Esophagus squamous epithelium (tissue), 5 donors: ENCODE data around the gene THSD7B. TPM values are rescaled to one million over a fixed set of nuclear protein-coding genes. Genes with fewer than 3 reads are reported as not detected.

ENCODE experiments used
- DNase-seq: peaks from one replicate; lab custom pipeline; 2025; lab: John Stamatoyannopoulos, UW
- H3K27ac ChIP-seq, 4 donors: fragments of 200-600 bp; sonication (generic); one replicate each; pipeline ENCODE4 v1.5.1; 2016 to 2019; ENCODE audit warnings: mild to moderate bottlenecking in 1 of 4
- H3K27me3 ChIP-seq, 4 donors: fragments of 200-600 bp; sonication (generic); 1 replicate in 3 of 4; 2 replicates in 1 of 4; pipeline versions ENCODE4 v1.5.1 to v1.6.0; 2017 to 2021; ENCODE audit warnings: antibody characterized with exemption in 1 of 4
- H3K36me3 ChIP-seq, 3 donors: fragments of 200-600 bp; sonication (generic); one replicate each; pipeline ENCODE4 v1.5.1; 2016 to 2019
- H3K4me1 ChIP-seq, 3 donors: fragments of 200-600 bp; sonication (generic); one replicate each; pipeline ENCODE4 v1.5.1; 2017 to 2019
- H3K4me3 ChIP-seq, 4 donors: fragments of 200-600 bp; sonication (generic); 1 replicate in 3 of 4; 2 replicates in 1 of 4; pipeline ENCODE4 v1.5.1; 2016 to 2019; ENCODE audit warnings: mild to moderate bottlenecking in 2 of 4, moderate library complexity in 1 of 4
- H3K9me3 ChIP-seq, 3 donors: fragments of 200-600 bp; sonication (generic); one replicate each; pipeline ENCODE4 v1.5.1; 2016 to 2019
- POLR2A ChIP-seq, 4 donors: fragments of 450-650 bp; IDR thresholded peaks; one replicate each; pipeline ENCODE4 v1.6.1; 2017; ENCODE audit warnings: antibody characterized with exemption in 4 of 4, mild to moderate bottlenecking in 4 of 4, moderate library complexity in 3 of 4
- WGBS, 2 donors: methylation state at CpG; one replicate each; pipeline ENCODE4 v1.1.5; 2018; 5-methylcytosine and 5-hydroxymethylcytosine counted together
- intact Hi-C: fragments of 100-400 bp; cut with DNase I; formaldehyde crosslinking; loops from one replicate; pipeline ENCODE4 v1.15.0; 2022
- total RNA-seq, 4 donors: library from RNA; depleted of rRNA; stranded (reverse); fragments of >200 nt; gene quantifications; one replicate each; pipeline ENCODE4 v1.1.0, GENCODE V29; 2016
- TF ChIP-seq, protein P1 (sequence below), 6 experiments: fragments of 450-650 bp in 4 of 6; fragments of 200-600 bp in 2 of 6; sonication (generic) in 2 of 6; IDR thresholded peaks; one replicate each; pipeline ENCODE4 v1.5.1; 2016 to 2019; ENCODE audit warnings: antibody characterized with exemption in 6 of 6, mild to moderate bottlenecking in 4 of 6, moderate library complexity in 4 of 6
- donor health status: DM: yes; HTN: yes; CAD: no.

The THSD7B gene
- total RNA-seq, 4 donors from 2014 or later: 0.31 to 0.97 (median 0.72) TPM

DNA sequence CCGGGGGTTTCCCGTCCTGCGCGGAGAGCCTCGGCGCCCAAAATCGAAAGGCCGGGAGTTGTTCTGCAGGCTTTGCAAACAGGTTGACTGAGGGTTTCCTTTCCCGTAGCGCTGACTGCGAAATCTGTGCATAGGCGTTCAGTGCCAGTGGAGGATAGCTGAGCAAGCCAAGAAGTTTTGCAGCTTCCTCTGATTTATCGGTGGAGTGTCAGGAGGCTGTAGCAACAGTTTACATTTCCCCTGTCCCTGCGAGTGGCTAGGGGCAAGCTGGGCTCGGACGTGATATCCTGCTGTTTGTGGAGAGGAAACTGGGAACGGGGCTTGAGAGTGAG, 694 bp downstream of the THSD7B start:
- Histone ChIP-seq H3K36me3 (no peaks in the 10 kb centered on the region), H3K4me3 (peak overlapping the region; percentile 38 to 60 (median 50)), H3K9me3 (no peaks in the 10 kb centered on the region), H3K4me1 (peaks cover 13 to 28% (median 15%) of the 10 kb centered on the region in 3 donors), H3K27ac (no peak overlapping the region), H3K27me3 (peaks cover 0 to 81% (median 0%) of the 10 kb centered on the region in 4 donors)
- 0 to 2% methylated on average over 7 to 14 of the region's 17 CpGs for WGBS, 2 donors
- intact Hi-C loops: no loop called here
- TF ChIP-seq, protein P1, sequence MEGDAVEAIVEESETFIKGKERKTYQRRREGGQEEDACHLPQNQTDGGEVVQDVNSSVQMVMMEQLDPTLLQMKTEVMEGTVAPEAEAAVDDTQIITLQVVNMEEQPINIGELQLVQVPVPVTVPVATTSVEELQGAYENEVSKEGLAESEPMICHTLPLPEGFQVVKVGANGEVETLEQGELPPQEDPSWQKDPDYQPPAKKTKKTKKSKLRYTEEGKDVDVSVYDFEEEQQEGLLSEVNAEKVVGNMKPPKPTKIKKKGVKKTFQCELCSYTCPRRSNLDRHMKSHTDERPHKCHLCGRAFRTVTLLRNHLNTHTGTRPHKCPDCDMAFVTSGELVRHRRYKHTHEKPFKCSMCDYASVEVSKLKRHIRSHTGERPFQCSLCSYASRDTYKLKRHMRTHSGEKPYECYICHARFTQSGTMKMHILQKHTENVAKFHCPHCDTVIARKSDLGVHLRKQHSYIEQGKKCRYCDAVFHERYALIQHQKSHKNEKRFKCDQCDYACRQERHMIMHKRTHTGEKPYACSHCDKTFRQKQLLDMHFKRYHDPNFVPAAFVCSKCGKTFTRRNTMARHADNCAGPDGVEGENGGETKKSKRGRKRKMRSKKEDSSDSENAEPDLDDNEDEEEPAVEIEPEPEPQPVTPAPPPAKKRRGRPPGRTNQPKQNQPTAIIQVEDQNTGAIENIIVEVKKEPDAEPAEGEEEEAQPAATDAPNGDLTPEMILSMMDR (IDR thresholded peaks at IDR 0.05): no peak
- no peak for TF ChIP-seq POLR2A (IDR thresholded peaks at IDR 0.05)
- no peak for DNase-seq

GRCh38 chr2:136767030-136767429, 1.7 kb downstream of the THSD7B start:
- TF ChIP-seq, protein P1 (IDR thresholded peaks at IDR 0.05): no peak
- no peak for TF ChIP-seq POLR2A (IDR thresholded peaks at IDR 0.05)
- no peak for DNase-seq
- H3K4me3 ChIP-seq: no peak overlapping the region
- peaks cover 13 to 28% (median 15%) of the 10 kb centered on the region in 3 donors for H3K4me1 ChIP-seq
- intact Hi-C loops: no loop called here
- 18 to 26% methylated on average over 1 to 2 of the region's 2 CpGs for WGBS, 2 donors
- H3K36me3 ChIP-seq: no peaks in the 10 kb centered on the region
- H3K27ac ChIP-seq: no peak overlapping the region
- H3K9me3 ChIP-seq: no peaks in the 10 kb centered on the region
- peaks cover 0 to 77% (median 0%) of the 10 kb centered on the region in 4 donors for H3K27me3 ChIP-seq

DNA sequence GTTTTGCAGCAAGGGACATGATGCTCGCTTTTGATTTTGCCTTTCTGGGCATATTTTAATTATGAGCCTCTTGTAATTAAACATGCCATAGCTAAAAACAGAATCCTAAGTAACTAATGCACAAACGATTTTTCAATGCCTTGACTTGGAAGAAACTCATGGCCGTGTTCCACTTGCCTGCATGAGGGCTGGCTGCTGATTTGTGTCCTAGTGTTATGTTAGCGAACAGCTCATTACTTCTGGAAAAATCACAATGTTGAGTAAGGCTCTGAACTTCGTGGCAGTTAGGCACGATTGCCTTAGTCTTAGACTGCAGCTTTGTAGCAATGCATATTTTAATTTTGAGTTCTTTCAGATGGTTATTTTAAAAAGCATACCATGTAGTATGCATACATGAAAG, 4.5 kb downstream of the THSD7B start:
- TF ChIP-seq, protein P1 (IDR thresholded peaks at IDR 0.05): no peak
- TF ChIP-seq POLR2A (IDR thresholded peaks at IDR 0.05): no peak
- no peak for DNase-seq
- Histone ChIP-seq H3K4me1 (peaks cover 9 to 19% (median 15%) of the 10 kb centered on the region in 3 donors), H3K9me3 (no peaks in the 10 kb centered on the region), H3K27me3 (peaks cover 0 to 51% (median 0%) of the 10 kb centered on the region in 4 donors), H3K36me3 (no peaks in the 10 kb centered on the region), H3K4me3 (no peak overlapping the region), H3K27ac (no peak overlapping the region)
- WGBS, 2 donors: 70 to 84% methylated on average over 6 of the region's 6 CpGs
- intact Hi-C loops: no loop called here

GRCh38 chr2:136770384-136770783, 5.0 kb downstream of the THSD7B start:
- Histone ChIP-seq H3K27me3 (peaks cover 0 to 46% (median 0%) of the 10 kb centered on the region in 4 donors), H3K9me3 (no peaks in the 10 kb centered on the region), H3K4me1 (peaks cover 6 to 14% (median 10%) of the 10 kb centered on the region in 3 donors), H3K36me3 (no peaks in the 10 kb centered on the region), H3K27ac (no peak overlapping the region), H3K4me3 (no peak overlapping the region)
- no peak for DNase-seq
- WGBS, 2 donors: 67 to 81% methylated on average over 1 of the region's 1 CpG
- TF ChIP-seq, protein P1 (IDR thresholded peaks at IDR 0.05): no peak
- TF ChIP-seq POLR2A (IDR thresholded peaks at IDR 0.05): no peak
- intact Hi-C loops: no loop called here

DNA sequence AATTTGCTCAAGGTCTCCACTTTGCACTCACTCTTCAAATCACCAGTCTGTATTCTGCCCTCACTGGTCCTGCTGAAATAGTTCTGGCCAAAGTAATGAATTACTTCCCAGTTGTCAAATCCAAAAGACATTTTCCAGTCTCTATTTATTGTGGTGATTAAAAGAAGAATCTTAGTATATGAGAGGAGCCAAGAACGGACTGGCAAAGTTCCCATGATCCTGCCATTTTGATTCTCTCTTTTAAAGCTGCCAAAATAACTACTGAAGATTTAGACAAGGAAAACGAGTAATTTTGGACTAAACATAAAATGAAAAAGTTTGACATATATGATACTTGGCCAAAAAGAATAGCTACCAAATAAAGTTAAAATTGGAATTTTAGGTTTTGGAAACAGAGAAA, 12.0 kb downstream of the THSD7B start:
- no peak for DNase-seq

More for the DNA sequence above, 12.0 kb downstream of the THSD7B start:
- no peak for TF ChIP-seq POLR2A (IDR thresholded peaks at IDR 0.05)
- TF ChIP-seq, protein P1 (IDR thresholded peaks at IDR 0.05): no peak
- intact Hi-C loops: no loop called here
- WGBS, 2 donors: 49 to 51% methylated on average over 2 of the region's 2 CpGs
- Histone ChIP-seq H3K4me3 (no peak overlapping the region), H3K9me3 (no peaks in the 10 kb centered on the region), H3K27me3 (no peaks in the 10 kb centered on the region), H3K4me1 (no peaks in the 10 kb centered on the region), H3K27ac (no peak overlapping the region), H3K36me3 (no peaks in the 10 kb centered on the region)
